Gastrocnemius medialis (tissue), 4 donors: Measurements from ENCODE around the gene ALAS2. TPM values are rescaled to one million over a fixed set of nuclear protein-coding genes. Genes with fewer than 3 reads are reported as not detected.

Source experiments
- ATAC-seq, 2 donors: fragments of 150-250 bp; one replicate each; pipeline ENCODE4 v1.9.1; 2016
- DNase-seq, 2 donors: peaks; one replicate each; pipeline ENCODE4 v3.0.0-alpha.2; 2019
- H3K27ac ChIP-seq, 4 donors: fragments of 200-600 bp; sonication (generic); 1 replicate in 1 of 4; 2 replicates in 3 of 4; pipeline ENCODE4 v1.5.1; 2016 to 2018; ENCODE audit warnings: mild to moderate bottlenecking in 2 of 4, moderate library complexity in 1 of 4
- H3K27me3 ChIP-seq, 3 donors: fragments of 200-600 bp; sonication (generic) in 2 of 3; 1 replicate in 1 of 3; 2 replicates in 2 of 3; pipeline versions ENCODE4 v1.5.1 to v1.6.0; 2016 to 2019; ENCODE audit warnings: mild to moderate bottlenecking in 1 of 3, moderate library complexity in 1 of 3
- H3K36me3 ChIP-seq, 2 donors: fragments of 200-600 bp; sonication (generic) in 1 of 2; one replicate each; pipeline ENCODE4 v1.5.1; 2017 to 2018
- H3K4me1 ChIP-seq, 2 donors: fragments of 200-600 bp; sonication (generic) in 1 of 2; one replicate each; pipeline ENCODE4 v1.5.1; 2016 to 2017; ENCODE audit warnings: mild to moderate bottlenecking in 2 of 2
- H3K4me3 ChIP-seq, 4 donors: fragments of 200-600 bp; sonication (generic) in 3 of 4; 1 replicate in 1 of 4; 2 replicates in 3 of 4; pipeline ENCODE4 v1.5.1; 2016 to 2019; ENCODE audit warnings: mild to moderate bottlenecking in 2 of 4
- H3K9me3 ChIP-seq, 3 donors: fragments of 200-600 bp; sonication (generic) in 2 of 3; 1 replicate in 1 of 3; 2 replicates in 2 of 3; pipeline ENCODE4 v1.5.1; 2016 to 2019
- CTCF ChIP-seq, 5 experiments: fragments of 450-650 bp in 3 of 5; fragments of 200-600 bp in 2 of 5; sonication (generic) in 2 of 5; IDR thresholded peaks in 4 of 5; conservative IDR thresholded peaks in 1 of 5; 1 replicate in 4 of 5; 2 replicates in 1 of 5; pipeline ENCODE4 v1.5.1; 2016 to 2019; ENCODE audit warnings: antibody characterized with exemption in 5 of 5, mild to moderate bottlenecking in 3 of 5, moderate library complexity in 3 of 5
- POLR2A ChIP-seq, 2 donors: fragments of 450-650 bp; IDR thresholded peaks; one replicate each; pipeline ENCODE4 v1.6.1; 2017; ENCODE audit warnings: antibody characterized with exemption in 2 of 2, mild to moderate bottlenecking in 2 of 2, moderate library complexity in 2 of 2
- in situ Hi-C, 4 donors: fragments of 200-750 bp; cut with MboI; loops; one replicate each; pipeline versions ENCODE4 v1.15.0 to v1.8.0; 2017; ENCODE audit warnings: low sequenced_read_pairs in 4 of 4
- intact Hi-C: fragments of 100-400 bp; cut with DNase I; formaldehyde crosslinking; loops from one replicate; pipeline ENCODE4 v1.15.1; 2023; ENCODE audit warnings: low total_unique reads
- total RNA-seq, 4 donors: library from RNA; depleted of rRNA; stranded (reverse); fragments of >200 nt; gene quantifications; one replicate each; pipeline versions ENCODE4 v1.1.0 to v1.2.3, GENCODE V29; 2016

The ALAS2 gene
- total RNA-seq, 4 donors from 2014 or later, result 0.58 to 2.2 TPM; not detected in 2

- DNase-seq (no peak), ATAC-seq (no peak)
- peaks cover 0 to 5% of the 10 kb centered on the region in 2 donors for H3K4me1 ChIP-seq
- no peaks in the 10 kb centered on the region for H3K27me3 ChIP-seq
- in situ Hi-C loops (loop anchor here in 1 of 4 donors (25.0 kb wide), 1 partner anchor 370 kb away; no protein-coding TSS in a partner anchor), intact Hi-C loops (no loop called here)
- no peaks in the 10 kb centered on the region for H3K9me3 ChIP-seq
- H3K36me3 ChIP-seq, result peaks cover 0 to 14% of the 10 kb centered on the region in 2 donors
- peak overlapping the region in 2 of 4 donors; percentile 71 to 74 for H3K27ac ChIP-seq
- no peak for TF ChIP-seq POLR2A (IDR thresholded peaks at IDR 0.05)
- no peak for TF ChIP-seq CTCF (IDR thresholded peaks at IDR 0.05 in 4 of 5, conservative IDR thresholded peaks at IDR 0.05 in 1 of 5)
- no peak overlapping the region for H3K4me3 ChIP-seq
Measured at GRCh38 chrX:55006827-55007621, 23.8 kb downstream of the ALAS2 start.

GRCh38 chrX:55005256-55005655, 25.5 kb downstream of the ALAS2 start:
- peaks cover 4 to 5% of the 10 kb centered on the region in 2 donors for H3K4me1 ChIP-seq
- TF ChIP-seq CTCF (IDR thresholded peaks at IDR 0.05 in 4 of 5, conservative IDR thresholded peaks at IDR 0.05 in 1 of 5) (no peak), POLR2A (IDR thresholded peaks at IDR 0.05) (no peak)
- no peak overlapping the region for H3K4me3 ChIP-seq
- H3K9me3 ChIP-seq, result no peaks in the 10 kb centered on the region
- ATAC-seq (no peak), DNase-seq (no peak)
- no peak overlapping the region for H3K27ac ChIP-seq
- no peaks in the 10 kb centered on the region for H3K27me3 ChIP-seq
- in situ Hi-C loops (loop anchor here in 1 of 4 donors (25.0 kb wide), 1 partner anchor 368 kb away; no protein-coding TSS in a partner anchor), intact Hi-C loops (no loop called here)
- H3K36me3 ChIP-seq, result peaks cover 0 to 14% of the 10 kb centered on the region in 2 donors

DNA sequence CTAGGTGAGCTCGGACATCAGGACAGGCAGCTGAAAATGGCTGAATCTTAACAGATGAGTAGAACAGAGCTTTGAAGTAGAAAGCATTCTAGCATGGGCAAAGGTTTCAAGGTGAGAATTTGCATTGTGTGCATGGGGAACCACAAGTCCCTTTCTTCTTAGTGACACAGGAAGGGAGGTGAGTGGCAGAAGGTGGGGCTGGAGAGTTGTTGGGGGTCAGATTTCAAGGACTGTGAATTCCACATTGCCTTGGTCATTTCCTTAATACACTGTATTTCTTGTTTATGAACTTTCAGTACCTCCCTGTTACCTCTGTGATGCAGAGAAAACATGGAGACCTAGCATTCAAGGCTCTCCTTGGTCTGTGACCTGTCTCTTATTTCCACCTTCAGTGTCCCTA, 26.5 kb downstream of the ALAS2 start:
- Histone ChIP-seq H3K27ac (no peak overlapping the region), H3K9me3 (no peaks in the 10 kb centered on the region), H3K4me1 (peaks cover 4 to 6% of the 10 kb centered on the region in 2 donors), H3K27me3 (no peaks in the 10 kb centered on the region), H3K36me3 (peaks cover 0 to 14% of the 10 kb centered on the region in 2 donors), H3K4me3 (no peak overlapping the region)
- TF ChIP-seq CTCF (IDR thresholded peaks at IDR 0.05 in 4 of 5, conservative IDR thresholded peaks at IDR 0.05 in 1 of 5) (no peak), POLR2A (IDR thresholded peaks at IDR 0.05) (no peak)
- intact Hi-C loops (loop anchor here (5.0 kb wide), 3 partner anchors 257 to 713 kb away; partner anchors contain the start of genes GNL3L and RRAGB), in situ Hi-C loops (loop anchor here in 1 of 4 donors (25.0 kb wide), 1 partner anchor 367 kb away; no protein-coding TSS in a partner anchor)
- no peak for ATAC-seq
- DNase-seq, result no peak

DNA sequence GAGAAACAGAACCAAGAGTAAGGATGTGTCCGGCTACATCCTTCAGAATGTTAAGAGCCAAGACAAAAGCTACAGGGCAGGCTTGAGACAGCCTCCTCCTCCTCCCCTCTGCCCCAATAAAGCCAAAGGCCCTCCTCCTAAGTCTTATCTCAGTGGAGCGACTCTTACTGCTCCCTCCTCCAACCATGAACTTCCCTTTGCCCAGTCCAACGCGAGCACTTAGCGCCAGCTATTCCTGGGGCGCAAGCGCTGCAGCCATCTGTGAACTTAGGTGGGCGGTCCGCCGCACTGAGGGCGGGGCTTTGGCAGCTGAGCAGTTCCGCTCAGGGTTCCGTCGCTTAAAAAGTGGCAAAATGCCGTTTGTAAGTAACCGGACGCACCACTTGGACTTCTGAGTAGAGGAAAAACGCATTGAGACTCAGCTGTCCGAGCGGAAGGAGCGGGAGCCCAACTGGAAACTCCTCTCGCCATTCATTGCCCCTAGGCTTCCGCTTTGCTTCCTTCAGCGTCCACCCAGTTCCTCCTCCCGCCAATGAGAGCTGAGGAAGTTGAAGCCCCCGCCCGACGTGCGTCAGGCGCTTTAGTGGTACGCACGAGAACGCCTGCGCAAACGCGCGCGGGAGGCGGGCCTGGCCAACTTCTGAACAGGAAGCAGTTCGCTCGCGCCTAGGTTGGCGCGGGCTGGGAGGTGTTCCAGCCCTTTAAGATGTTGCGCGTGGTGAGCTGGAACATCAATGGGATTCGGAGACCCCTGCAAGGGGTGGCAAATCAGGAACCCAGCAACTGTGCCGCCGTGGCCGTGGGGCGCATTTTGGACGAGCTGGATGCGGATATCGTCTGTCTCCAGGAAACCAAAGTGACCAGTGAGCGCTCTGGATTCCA, 30.8 kb downstream of the ALAS2 start, which contains the start of gene APEX2:
APEX2 (plus strand) TSS at position 647 of the 882 bp plus-strand sequence; CDS start at position 707, 60 bp downstream.
- in situ Hi-C loops, result loop anchor here in 1 of 4 donors (25.0 kb wide), 1 partner anchor 363 kb away; no protein-coding TSS in a partner anchor
- ATAC-seq (peak; percentile 73 to 75), DNase-seq (peak; percentile 81 to 91)
- Histone ChIP-seq H3K27me3 (no peaks in the 10 kb centered on the region), H3K27ac (peak within 1 kb of the TSS; percentile 84 to 93 (median 90)), H3K9me3 (no peaks in the 10 kb centered on the region), H3K4me1 (peaks cover 15 to 20% of the 10 kb centered on the region in 2 donors), H3K4me3 (peak within 1 kb of the TSS; percentile 63 to 80 (median 72)), H3K36me3 (peaks cover 0 to 5% of the 10 kb centered on the region in 2 donors)
- TF ChIP-seq POLR2A (IDR thresholded peaks at IDR 0.05), result peak; percentile 69 to 90
- no peak for TF ChIP-seq CTCF (IDR thresholded peaks at IDR 0.05 in 4 of 5, conservative IDR thresholded peaks at IDR 0.05 in 1 of 5)
- intact Hi-C loops, result loop anchor here (2.0 to 5.0 kb wide), 6 partner anchors 161 to 1708 kb away; partner anchors contain the start of genes GNL3L and RRAGB
